SH-SY5Y (cell line): ENCODE data around the gene KCNN2.

Source experiments
- GATA2 ChIP-seq: IDR thresholded peaks from 2 replicates; pipeline ENCODE4 v1.6.1; 2011; ENCODE audit warnings: mild to moderate bottlenecking, low read depth, low read length
- GATA3 ChIP-seq: IDR thresholded peaks from 2 replicates; pipeline ENCODE4 v1.6.1; 2011; ENCODE audit warnings: low read depth, mild to moderate bottlenecking, low read length, moderate library complexity

DNA sequence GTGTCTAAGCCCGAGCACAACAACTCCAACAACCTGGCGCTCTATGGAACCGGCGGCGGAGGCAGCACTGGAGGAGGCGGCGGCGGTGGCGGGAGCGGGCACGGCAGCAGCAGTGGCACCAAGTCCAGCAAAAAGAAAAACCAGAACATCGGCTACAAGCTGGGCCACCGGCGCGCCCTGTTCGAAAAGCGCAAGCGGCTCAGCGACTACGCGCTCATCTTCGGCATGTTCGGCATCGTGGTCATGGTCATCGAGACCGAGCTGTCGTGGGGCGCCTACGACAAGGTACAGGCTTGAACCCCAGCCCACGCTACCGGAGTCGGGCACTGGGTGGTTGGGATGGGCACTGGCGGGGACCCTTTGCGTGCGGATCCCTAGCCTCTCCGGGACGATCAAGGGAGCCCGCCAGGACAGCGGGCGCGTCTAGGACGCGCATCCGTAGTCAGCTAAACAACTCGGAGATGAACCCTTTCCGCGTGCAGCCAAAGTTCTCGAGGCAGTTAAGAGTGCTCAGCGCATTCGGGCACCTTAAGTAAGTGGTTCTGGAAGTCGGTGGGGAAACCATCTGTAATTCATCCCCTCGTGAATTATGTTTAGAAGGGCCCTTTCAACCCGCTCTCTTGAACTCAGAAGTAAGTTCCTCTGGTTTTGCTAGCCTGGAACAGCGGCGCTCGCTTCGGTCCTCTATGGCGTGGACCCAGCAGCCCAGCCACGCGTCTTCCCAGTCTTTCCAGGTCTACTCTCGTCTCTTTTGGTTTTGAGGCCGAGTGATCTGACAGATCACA is 1.3 kb downstream of the KCNN2 start:
- TF ChIP-seq GATA2 (no peak), GATA3 (no peak)
